GM12864 (cell line): ENCODE measurements around the gene SLC35B3.

Source experiments
- DNase-seq: peaks from one replicate; pipeline ENCODE4 v3.0.0-alpha.2; 2011; ENCODE audit warnings: low read depth
- H3K4me3 ChIP-seq: 2 replicates; pipeline ENCODE4 v1.5.1; 2011; ENCODE audit warnings: mild to moderate bottlenecking, low read depth, low read length, control low read depth
- CTCF ChIP-seq: IDR thresholded peaks from 2 replicates; pipeline ENCODE4 v1.5.1; 2011; ENCODE audit warnings: low read depth, mild to moderate bottlenecking, moderate library complexity, low read length, control low read depth, inconsistent platforms; ENCODE audit errors: missing control alignments

The SLC35B3 gene

GRCh38 chr6:8387942-8388437 is 47.4 kb downstream of the SLC35B3 start:
- no peak overlapping the region for H3K4me3 ChIP-seq
- no peak for TF ChIP-seq CTCF
- no peak for DNase-seq

- TF ChIP-seq CTCF: no peak
- H3K4me3 ChIP-seq: no peak overlapping the region
- no peak for DNase-seq
Measured at GRCh38 chr6:8383584-8383983, 51.8 kb downstream of the SLC35B3 start.

GRCh38 chr6:8382434-8382833 is 52.9 kb downstream of the SLC35B3 start:
- TF ChIP-seq CTCF: no peak
- H3K4me3 ChIP-seq: no peak overlapping the region
- DNase-seq: no peak

- TF ChIP-seq CTCF: no peak
- no peak for DNase-seq
Measured at GRCh38 chr6:8375916-8376315, 59.4 kb downstream of the SLC35B3 start.

More at GRCh38 chr6:8375916-8376315, 59.4 kb downstream of the SLC35B3 start:
- no peak overlapping the region for H3K4me3 ChIP-seq
